HL-60 (cell line): ENCODE results near the gene DHRS3.
"Not testable (repeated sequence)": the region's sequence is repeated elsewhere in the genome, so short reads cannot be mapped to it uniquely, and the experiment has no call there.

Source experiments
- DNase-seq, 2 experiments: peaks; one replicate each; pipeline ENCODE4 v3.0.0-alpha.2; 2010 to 2020; ENCODE audit warnings: low read depth in 1 of 2, low spot score in 1 of 2
- H3K27ac ChIP-seq: fragments of 250-450 bp; sonication (Bioruptor Pico); replicated peaks from 2 replicates; pipeline ENCODE4 v1.5.1; 2020; ENCODE audit warnings: mild to moderate bottlenecking, moderate library complexity
- H3K27me3 ChIP-seq: fragments of 250-450 bp; sonication (Bioruptor Pico); 2 replicates; pipeline ENCODE4 v1.5.1; 2021; ENCODE audit warnings: mild to moderate bottlenecking, moderate library complexity; ENCODE audit not compliant: insufficient read depth, poor library complexity, severe bottlenecking
- H3K4me3 ChIP-seq: replicated peaks from 2 replicates; pipeline ENCODE4 v1.5.1; 2011; ENCODE audit warnings: mild to moderate bottlenecking, control low read depth, low read length; ENCODE audit not compliant: insufficient read depth
- GABPA ChIP-seq: IDR thresholded peaks from 2 replicates; pipeline ENCODE4 v1.6.1; 2012; ENCODE audit warnings: low read depth
- POLR2AphosphoS5 ChIP-seq: IDR thresholded peaks from 2 replicates; pipeline ENCODE4 v1.6.1; 2012; ENCODE audit warnings: low read depth
- SPI1 ChIP-seq: IDR thresholded peaks from 2 replicates; pipeline ENCODE4 v1.6.1; 2012; ENCODE audit warnings: low read depth, mild to moderate bottlenecking, borderline replicate concordance
- TF ChIP-seq, protein P1 (sequence below): IDR thresholded peaks from one replicate; pipeline ENCODE4 v1.5.1; 2011; ENCODE audit warnings: low read length, control low read depth, inconsistent platforms; ENCODE audit not compliant: insufficient read depth
- TF ChIP-seq, protein P2 (sequence below): IDR thresholded peaks from 2 replicates; pipeline ENCODE4 v1.6.1; 2012; ENCODE audit warnings: low read depth; ENCODE audit not compliant: insufficient replicate concordance

The DHRS3 gene

GRCh38 chr1:12662556-12662955 is 44.5 kb upstream of the DHRS3 start:
- Histone ChIP-seq H3K27me3 (no peaks in the 10 kb centered on the region), H3K27ac (no peak overlapping the region)
- TF ChIP-seq, protein P1, sequence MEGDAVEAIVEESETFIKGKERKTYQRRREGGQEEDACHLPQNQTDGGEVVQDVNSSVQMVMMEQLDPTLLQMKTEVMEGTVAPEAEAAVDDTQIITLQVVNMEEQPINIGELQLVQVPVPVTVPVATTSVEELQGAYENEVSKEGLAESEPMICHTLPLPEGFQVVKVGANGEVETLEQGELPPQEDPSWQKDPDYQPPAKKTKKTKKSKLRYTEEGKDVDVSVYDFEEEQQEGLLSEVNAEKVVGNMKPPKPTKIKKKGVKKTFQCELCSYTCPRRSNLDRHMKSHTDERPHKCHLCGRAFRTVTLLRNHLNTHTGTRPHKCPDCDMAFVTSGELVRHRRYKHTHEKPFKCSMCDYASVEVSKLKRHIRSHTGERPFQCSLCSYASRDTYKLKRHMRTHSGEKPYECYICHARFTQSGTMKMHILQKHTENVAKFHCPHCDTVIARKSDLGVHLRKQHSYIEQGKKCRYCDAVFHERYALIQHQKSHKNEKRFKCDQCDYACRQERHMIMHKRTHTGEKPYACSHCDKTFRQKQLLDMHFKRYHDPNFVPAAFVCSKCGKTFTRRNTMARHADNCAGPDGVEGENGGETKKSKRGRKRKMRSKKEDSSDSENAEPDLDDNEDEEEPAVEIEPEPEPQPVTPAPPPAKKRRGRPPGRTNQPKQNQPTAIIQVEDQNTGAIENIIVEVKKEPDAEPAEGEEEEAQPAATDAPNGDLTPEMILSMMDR: no peak
- TF ChIP-seq POLR2AphosphoS5: no peak
- TF ChIP-seq GABPA: no peak
- TF ChIP-seq, protein P2, sequence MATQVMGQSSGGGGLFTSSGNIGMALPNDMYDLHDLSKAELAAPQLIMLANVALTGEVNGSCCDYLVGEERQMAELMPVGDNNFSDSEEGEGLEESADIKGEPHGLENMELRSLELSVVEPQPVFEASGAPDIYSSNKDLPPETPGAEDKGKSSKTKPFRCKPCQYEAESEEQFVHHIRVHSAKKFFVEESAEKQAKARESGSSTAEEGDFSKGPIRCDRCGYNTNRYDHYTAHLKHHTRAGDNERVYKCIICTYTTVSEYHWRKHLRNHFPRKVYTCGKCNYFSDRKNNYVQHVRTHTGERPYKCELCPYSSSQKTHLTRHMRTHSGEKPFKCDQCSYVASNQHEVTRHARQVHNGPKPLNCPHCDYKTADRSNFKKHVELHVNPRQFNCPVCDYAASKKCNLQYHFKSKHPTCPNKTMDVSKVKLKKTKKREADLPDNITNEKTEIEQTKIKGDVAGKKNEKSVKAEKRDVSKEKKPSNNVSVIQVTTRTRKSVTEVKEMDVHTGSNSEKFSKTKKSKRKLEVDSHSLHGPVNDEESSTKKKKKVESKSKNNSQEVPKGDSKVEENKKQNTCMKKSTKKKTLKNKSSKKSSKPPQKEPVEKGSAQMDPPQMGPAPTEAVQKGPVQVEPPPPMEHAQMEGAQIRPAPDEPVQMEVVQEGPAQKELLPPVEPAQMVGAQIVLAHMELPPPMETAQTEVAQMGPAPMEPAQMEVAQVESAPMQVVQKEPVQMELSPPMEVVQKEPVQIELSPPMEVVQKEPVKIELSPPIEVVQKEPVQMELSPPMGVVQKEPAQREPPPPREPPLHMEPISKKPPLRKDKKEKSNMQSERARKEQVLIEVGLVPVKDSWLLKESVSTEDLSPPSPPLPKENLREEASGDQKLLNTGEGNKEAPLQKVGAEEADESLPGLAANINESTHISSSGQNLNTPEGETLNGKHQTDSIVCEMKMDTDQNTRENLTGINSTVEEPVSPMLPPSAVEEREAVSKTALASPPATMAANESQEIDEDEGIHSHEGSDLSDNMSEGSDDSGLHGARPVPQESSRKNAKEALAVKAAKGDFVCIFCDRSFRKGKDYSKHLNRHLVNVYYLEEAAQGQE: no peak
- TF ChIP-seq SPI1: no peak

GRCh38 chr1:12661606-12662219 is 43.7 kb upstream of the DHRS3 start:
- no peak for DNase-seq
- TF ChIP-seq SPI1 (no peak), POLR2AphosphoS5 (no peak), GABPA (no peak)
- TF ChIP-seq, protein P1: no peak
- TF ChIP-seq, protein P2: no peak
- Histone ChIP-seq H3K4me3 (no peak overlapping the region), H3K27me3 (no peaks in the 10 kb centered on the region), H3K27ac (no peak overlapping the region)

More at GRCh38 chr1:12662556-12662955, 44.5 kb upstream of the DHRS3 start:
- H3K4me3 ChIP-seq: no peak overlapping the region
- no peak for DNase-seq

DNA sequence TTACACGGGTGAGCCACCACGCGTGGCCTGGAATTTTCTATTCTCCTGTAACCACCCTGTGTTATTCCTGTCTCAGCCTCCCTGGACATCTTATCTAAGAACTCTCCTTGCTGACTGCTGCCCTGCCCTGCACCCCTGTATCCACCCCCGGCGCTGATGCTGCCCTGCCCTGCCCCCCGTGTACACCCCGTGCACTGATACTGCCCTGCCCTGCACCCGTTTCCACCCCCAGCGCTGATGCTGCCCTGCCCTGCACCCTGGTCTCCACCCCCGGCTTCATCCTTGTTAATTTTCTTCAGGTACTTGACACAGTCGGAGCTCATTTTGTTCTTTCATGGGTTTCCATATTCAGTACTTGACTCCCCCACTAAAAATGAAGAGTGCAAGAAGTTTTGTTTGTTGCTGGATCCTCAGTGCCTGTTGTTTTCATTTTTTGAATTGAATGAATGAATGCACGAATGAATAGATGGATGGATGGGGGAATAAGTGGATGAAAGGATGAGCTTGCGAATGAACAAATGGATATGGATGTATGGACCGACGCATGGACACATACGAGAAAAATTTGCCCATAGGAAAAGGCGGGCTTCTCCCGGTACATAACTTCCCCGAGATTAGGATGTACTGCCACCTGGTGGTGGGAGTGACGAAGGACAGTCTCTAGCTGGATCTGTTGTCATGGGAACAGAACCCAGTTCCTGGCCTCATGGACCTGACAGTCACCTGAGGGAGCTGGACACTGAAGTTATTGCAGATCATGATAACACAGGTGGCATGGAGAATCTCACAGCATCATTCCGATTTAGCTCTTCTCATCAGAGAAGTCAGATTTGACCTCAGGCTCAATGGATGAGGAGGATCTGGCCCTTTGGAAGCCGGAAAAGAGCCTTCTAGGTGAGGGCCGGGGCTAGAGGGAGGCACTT is 40.8 kb upstream of the DHRS3 start:
- peak; percentile 48 to 69 for DNase-seq
- TF ChIP-seq GABPA: no peak
- TF ChIP-seq, protein P1: peak; percentile 92
- Histone ChIP-seq H3K27me3 (no peaks in the 10 kb centered on the region), H3K27ac (no peak overlapping the region), H3K4me3 (no peak overlapping the region)

GRCh38 chr1:12657885-12658512 is 40.0 kb upstream of the DHRS3 start:
- not testable (repeated sequence) for H3K4me3 ChIP-seq, H3K27me3 ChIP-seq, H3K27ac ChIP-seq
- DNase-seq: peak in 1 of 2 experiments; percentile 11
